ENCODE data around the gene RNF38.

RNF38 gene

GRCh38 chr9:36319183-36319582 is 80.9 kb downstream of the RNF38 start:
- TF ChIP-seq, protein P1, sequence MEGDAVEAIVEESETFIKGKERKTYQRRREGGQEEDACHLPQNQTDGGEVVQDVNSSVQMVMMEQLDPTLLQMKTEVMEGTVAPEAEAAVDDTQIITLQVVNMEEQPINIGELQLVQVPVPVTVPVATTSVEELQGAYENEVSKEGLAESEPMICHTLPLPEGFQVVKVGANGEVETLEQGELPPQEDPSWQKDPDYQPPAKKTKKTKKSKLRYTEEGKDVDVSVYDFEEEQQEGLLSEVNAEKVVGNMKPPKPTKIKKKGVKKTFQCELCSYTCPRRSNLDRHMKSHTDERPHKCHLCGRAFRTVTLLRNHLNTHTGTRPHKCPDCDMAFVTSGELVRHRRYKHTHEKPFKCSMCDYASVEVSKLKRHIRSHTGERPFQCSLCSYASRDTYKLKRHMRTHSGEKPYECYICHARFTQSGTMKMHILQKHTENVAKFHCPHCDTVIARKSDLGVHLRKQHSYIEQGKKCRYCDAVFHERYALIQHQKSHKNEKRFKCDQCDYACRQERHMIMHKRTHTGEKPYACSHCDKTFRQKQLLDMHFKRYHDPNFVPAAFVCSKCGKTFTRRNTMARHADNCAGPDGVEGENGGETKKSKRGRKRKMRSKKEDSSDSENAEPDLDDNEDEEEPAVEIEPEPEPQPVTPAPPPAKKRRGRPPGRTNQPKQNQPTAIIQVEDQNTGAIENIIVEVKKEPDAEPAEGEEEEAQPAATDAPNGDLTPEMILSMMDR (IDR thresholded peaks at IDR 0.05; ENCODE audit: low read depth, low read length, poor library complexity, severe bottlenecking): no peak
- TF ChIP-seq EZH2phosphoT487 (IDR thresholded peaks at IDR 0.05; ENCODE audit: borderline replicate concordance, low read length): no peak
- no peaks in the 10 kb centered on the region for H3K9me3 ChIP-seq (ENCODE audit: control insufficient read depth, insufficient read depth, low read length)
- H3K4me3 ChIP-seq (ENCODE audit: low read length): no peak overlapping the region
- peaks cover 18% of the 10 kb centered on the region for H3K27me3 ChIP-seq (ENCODE audit: control insufficient read depth, low read length)
- no peak overlapping the region for H3K27ac ChIP-seq (ENCODE audit: low read depth, low read length)
- H3K9me2 ChIP-seq (replicated peaks; ENCODE audit: control insufficient read depth, low read length): no peaks in the 10 kb centered on the region
- no peak overlapping the region for H3K4me2 ChIP-seq (ENCODE audit: low read length)
- H3K4me1 ChIP-seq (ENCODE audit: control insufficient read depth, low read length): no peaks in the 10 kb centered on the region
- H3F3A ChIP-seq (ENCODE audit: control insufficient read depth, insufficient read depth): no peaks in the 10 kb centered on the region
- H3K79me2 ChIP-seq (ENCODE audit: control insufficient read depth, low read length): no peaks in the 10 kb centered on the region
- H3K36me3 ChIP-seq (ENCODE audit: control insufficient read depth, low read length): no peaks in the 10 kb centered on the region
- H4K20me1 ChIP-seq (ENCODE audit: control insufficient read depth, insufficient read depth, low read depth, low read length): no peaks in the 10 kb centered on the region

GRCh38 chr9:36318212-36318802 is 81.8 kb downstream of the RNF38 start:
- no peaks in the 10 kb centered on the region for H3F3A ChIP-seq (ENCODE audit: control insufficient read depth, insufficient read depth)
- H3K4me1 ChIP-seq (ENCODE audit: control insufficient read depth, low read length): no peaks in the 10 kb centered on the region
- no peak overlapping the region for H3K4me2 ChIP-seq (ENCODE audit: low read length)
- no peaks in the 10 kb centered on the region for H3K36me3 ChIP-seq (ENCODE audit: control insufficient read depth, low read length)
- H3K4me3 ChIP-seq (ENCODE audit: low read length): no peak overlapping the region
- peaks cover 18% of the 10 kb centered on the region for H3K27me3 ChIP-seq (ENCODE audit: control insufficient read depth, low read length)
- H3K27ac ChIP-seq (ENCODE audit: low read depth, low read length): no peak overlapping the region
- H3K9me3 ChIP-seq (ENCODE audit: control insufficient read depth, insufficient read depth, low read length): no peaks in the 10 kb centered on the region
- H4K20me1 ChIP-seq (ENCODE audit: control insufficient read depth, insufficient read depth, low read depth, low read length): no peaks in the 10 kb centered on the region
- no peaks in the 10 kb centered on the region for H3K9me2 ChIP-seq (replicated peaks; ENCODE audit: control insufficient read depth, low read length)
- no peak for TF ChIP-seq EZH2phosphoT487 (IDR thresholded peaks at IDR 0.05; ENCODE audit: borderline replicate concordance, low read length)
- TF ChIP-seq, protein P1 (IDR thresholded peaks at IDR 0.05; ENCODE audit: low read depth, low read length, poor library complexity, severe bottlenecking): no peak
- no peaks in the 10 kb centered on the region for H3K79me2 ChIP-seq (ENCODE audit: control insufficient read depth, low read length)

GRCh38 chr9:36317766-36318165 is 82.3 kb downstream of the RNF38 start:
- Histone ChIP-seq H3F3A (ENCODE audit: control insufficient read depth, insufficient read depth) (no peaks in the 10 kb centered on the region), H4K20me1 (ENCODE audit: control insufficient read depth, insufficient read depth, low read depth, low read length) (no peaks in the 10 kb centered on the region), H3K27ac (ENCODE audit: low read depth, low read length) (no peak overlapping the region), H3K4me3 (ENCODE audit: low read length) (no peak overlapping the region), H3K9me3 (ENCODE audit: control insufficient read depth, insufficient read depth, low read length) (no peaks in the 10 kb centered on the region), H3K36me3 (ENCODE audit: control insufficient read depth, low read length) (no peaks in the 10 kb centered on the region), H3K9me2 (replicated peaks; ENCODE audit: control insufficient read depth, low read length) (no peaks in the 10 kb centered on the region), H3K27me3 (ENCODE audit: control insufficient read depth, low read length) (peaks cover 18% of the 10 kb centered on the region), H3K4me1 (ENCODE audit: control insufficient read depth, low read length) (no peaks in the 10 kb centered on the region), H3K4me2 (ENCODE audit: low read length) (no peak overlapping the region), H3K79me2 (ENCODE audit: control insufficient read depth, low read length) (no peaks in the 10 kb centered on the region)
- no peak for TF ChIP-seq EZH2phosphoT487 (IDR thresholded peaks at IDR 0.05; ENCODE audit: borderline replicate concordance, low read length)
- TF ChIP-seq, protein P1 (IDR thresholded peaks at IDR 0.05; ENCODE audit: low read depth, low read length, poor library complexity, severe bottlenecking): no peak

Measured in DOHH2 (cell line).